Measurements from ENCODE around the gene KNL1. TPM values are rescaled to one million over a fixed set of nuclear protein-coding genes. Genes with fewer than 3 reads are reported as not detected.

The KNL1 gene
- total RNA-seq, 1 donor from 2014 or later, result 7.7 TPM

GRCh38 chr15:40594429-40594836 is 384 bp downstream of the KNL1 start:
- Mint-ChIP-seq H3K36me3 (ENCODE audit: low read depth) (peaks cover 11% of the 10 kb centered on the region), H3K9me3 (no peaks in the 10 kb centered on the region), H3K27me3 (peaks cover 2% of the 10 kb centered on the region), H3K27ac (peak overlapping the region; percentile 99), H3K4me3 (peak overlapping the region; percentile 95), H3K4me1 (peaks cover 21% of the 10 kb centered on the region)
- ChIA-PET CTCF (interaction anchor here (1.3 kb wide), 1 partner anchor 76 kb away, joined by 3 read pairs; no protein-coding TSS in a partner anchor), POLR2A (interaction anchor here (0.7 to 4.0 kb wide), 5 partner anchors 13 to 336 kb away, joined by 3 to 22 read pairs (median 5); partner anchors contain the start of genes CCDC32, RAD51 and RPUSD2)
- TF ChIP-seq CTCF (IDR thresholded peaks at IDR 0.05), result no peak
- intact Hi-C loops (cut with micrococcal nuclease), result loop anchor here (1.0 to 5.0 kb wide), 8 partner anchors 30 to 1678 kb away; partner anchors contain the start of genes C15orf62, CHAC1, DNAJC17 and GANC
- ATAC-seq (ENCODE audit: low read depth) (peak; percentile 45), DNase-seq (no peak)

- intact Hi-C loops (cut with micrococcal nuclease), result no loop called here
- ChIA-PET CTCF (interaction anchor here (1.3 kb wide), 1 partner anchor 77 kb away, joined by 3 read pairs; no protein-coding TSS in a partner anchor), POLR2A (interaction anchor here (0.7 to 4.0 kb wide), 5 partner anchors 26 to 335 kb away, joined by 3 to 22 read pairs (median 5); partner anchors contain the start of genes CCDC32, RAD51 and RPUSD2)
- peaks cover 2% of the 10 kb centered on the region for H3K27me3 Mint-ChIP-seq
- DNase-seq (no peak), ATAC-seq (ENCODE audit: low read depth) (no peak)
- no peaks in the 10 kb centered on the region for H3K9me3 Mint-ChIP-seq
- H3K36me3 Mint-ChIP-seq (ENCODE audit: low read depth), result peaks cover 11% of the 10 kb centered on the region
- peaks cover 18% of the 10 kb centered on the region for H3K4me1 Mint-ChIP-seq
- TF ChIP-seq CTCF (IDR thresholded peaks at IDR 0.05), result no peak
- peak overlapping the region; percentile 99 for H3K27ac Mint-ChIP-seq
- peak overlapping the region; percentile 95 for H3K4me3 Mint-ChIP-seq
Measured at GRCh38 chr15:40595219-40595618, 1.2 kb downstream of the KNL1 start.

- ChIA-PET CTCF (no interaction called here), POLR2A (no interaction called here)
- H3K9me3 Mint-ChIP-seq, result no peaks in the 10 kb centered on the region
- peaks cover 20% of the 10 kb centered on the region for H3K4me1 Mint-ChIP-seq
- H3K27ac Mint-ChIP-seq, result no peak overlapping the region
- H3K4me3 Mint-ChIP-seq, result no peak overlapping the region
- peaks cover 2% of the 10 kb centered on the region for H3K27me3 Mint-ChIP-seq
- H3K36me3 Mint-ChIP-seq (ENCODE audit: low read depth), result peaks cover 11% of the 10 kb centered on the region
- no peak for TF ChIP-seq CTCF (IDR thresholded peaks at IDR 0.05)
- ATAC-seq (ENCODE audit: low read depth) (no peak), DNase-seq (no peak)
- intact Hi-C loops (cut with micrococcal nuclease), result no loop called here
Measured at GRCh38 chr15:40595773-40596172, 1.7 kb downstream of the KNL1 start.

- H3K4me3 Mint-ChIP-seq, result no peak overlapping the region
- no peak for DNase-seq
- no peak for ATAC-seq (ENCODE audit: low read depth)
- no peak overlapping the region for H3K27ac Mint-ChIP-seq
- intact Hi-C loops (cut with micrococcal nuclease), result no loop called here
- ChIA-PET POLR2A (no interaction called here), CTCF (no interaction called here)
- H3K27me3 Mint-ChIP-seq, result peaks cover 2% of the 10 kb centered on the region
- TF ChIP-seq CTCF (IDR thresholded peaks at IDR 0.05), result no peak
- peaks cover 20% of the 10 kb centered on the region for H3K4me1 Mint-ChIP-seq
- H3K36me3 Mint-ChIP-seq (ENCODE audit: low read depth), result peaks cover 11% of the 10 kb centered on the region
- H3K9me3 Mint-ChIP-seq, result no peaks in the 10 kb centered on the region
Measured at GRCh38 chr15:40597024-40597423, 3.0 kb downstream of the KNL1 start.

GRCh38 chr15:40598126-40598525 is 4.1 kb downstream of the KNL1 start:
- POLR2A ChIA-PET, result interaction anchor here (0.7 kb wide), 1 partner anchor 97 kb away, joined by 3 read pairs; the partner anchor contains the start of gene RAD51
- intact Hi-C loops (cut with micrococcal nuclease), result no loop called here
- no peak for TF ChIP-seq CTCF (IDR thresholded peaks at IDR 0.05)
- H3K27ac Mint-ChIP-seq, result no peak overlapping the region
- peaks cover 2% of the 10 kb centered on the region for H3K27me3 Mint-ChIP-seq
- no peak overlapping the region for H3K4me3 Mint-ChIP-seq
- H3K9me3 Mint-ChIP-seq, result no peaks in the 10 kb centered on the region
- CTCF ChIA-PET, result interaction anchor here (1.4 kb wide), 1 partner anchor 262 kb away, joined by 4 read pairs; no protein-coding TSS in a partner anchor
- H3K4me1 Mint-ChIP-seq, result peaks cover 18% of the 10 kb centered on the region
- DNase-seq (no peak), ATAC-seq (ENCODE audit: low read depth) (no peak)
- H3K36me3 Mint-ChIP-seq (ENCODE audit: low read depth), result peaks cover 11% of the 10 kb centered on the region
